ENCODE results near the gene SLC6A19. TPM values are rescaled to one million over a fixed set of nuclear protein-coding genes. Genes with fewer than 3 reads are reported as not detected.

The SLC6A19 gene
- polyA plus RNA-seq (2011; rRNA removed): not detected in 2 replicates
- not detected in 2 replicates for polyA minus RNA-seq (2011; rRNA and poly(A)+ RNA removed)

GRCh38 chr5:1201327-1202025, at the start of gene SLC6A19:
TSS of gene SLC6A19 (plus strand) at chr5:1201595. CDS start at chr5:1201651, 56 bp downstream.
- CTCF ChIA-PET: interaction anchor here (0.5 to 0.6 kb wide), 2 partner anchors 530 to 613 kb away, joined by 3 read pairs; no protein-coding TSS in a partner anchor
- H3K27me3 ChIP-seq (ENCODE audit: control insufficient read depth, insufficient read depth, low read length): peaks cover 3% of the 10 kb centered on the region; the same call in 1 of the 2 replicates
- TF ChIP-seq CTCF (IDR thresholded peaks at IDR 0.05; ENCODE audit: insufficient read depth, low read depth, low read length): no peak

GRCh38 chr5:1152156-1152555, 49.2 kb upstream of the SLC6A19 start:
- TF ChIP-seq CTCF (IDR thresholded peaks at IDR 0.05; ENCODE audit: insufficient read depth, low read depth, low read length): no peak
- Histone ChIP-seq H3K36me3 (ENCODE audit: control insufficient read depth, insufficient read depth, low read length) (no peaks in the 10 kb centered on the region), H3K27me3 (ENCODE audit: control insufficient read depth, insufficient read depth, low read length) (peaks cover 28% of the 10 kb centered on the region), H3K4me3 (ENCODE audit: low read depth, low read length) (no peak overlapping the region)
- POLR2A ChIA-PET: no interaction called here
- CTCF ChIA-PET: interaction anchor here (0.8 to 4.0 kb wide), 7 partner anchors 12 to 493 kb away, joined by 3 to 15 read pairs (median 6); no protein-coding TSS in a partner anchor
- DNase-seq (ENCODE audit: low read depth): no peak

More at GRCh38 chr5:1201327-1202025, at the start of gene SLC6A19:
- POLR2A ChIA-PET: no interaction called here
- no peaks in the 10 kb centered on the region for H3K36me3 ChIP-seq (ENCODE audit: control insufficient read depth, insufficient read depth, low read length)
- DNase-seq (ENCODE audit: low read depth): no peak
- H3K4me3 ChIP-seq (ENCODE audit: low read depth, low read length): no peak within 1 kb of the TSS

- H3K27me3 ChIP-seq (ENCODE audit: control insufficient read depth, insufficient read depth, low read length): peaks cover 28% of the 10 kb centered on the region
Observed at GRCh38 chr5:1152771-1153282, 48.6 kb upstream of the SLC6A19 start.

GRCh38 chr5:1153428-1153827, 48.0 kb upstream of the SLC6A19 start:
- Histone ChIP-seq H3K4me3 (ENCODE audit: low read depth, low read length) (no peak overlapping the region), H3K27me3 (ENCODE audit: control insufficient read depth, insufficient read depth, low read length) (peaks cover 28% of the 10 kb centered on the region), H3K36me3 (ENCODE audit: control insufficient read depth, insufficient read depth, low read length) (no peaks in the 10 kb centered on the region)
- TF ChIP-seq CTCF (IDR thresholded peaks at IDR 0.05; ENCODE audit: insufficient read depth, low read depth, low read length): no peak
- CTCF ChIA-PET: interaction anchor here (1.3 to 2.2 kb wide), 3 partner anchors 14 to 492 kb away, joined by 5 to 8 read pairs (median 6); no protein-coding TSS in a partner anchor
- POLR2A ChIA-PET: no interaction called here
- DNase-seq (ENCODE audit: low read depth): no peak

More at GRCh38 chr5:1152771-1153282, 48.6 kb upstream of the SLC6A19 start:
- no peak for DNase-seq (ENCODE audit: low read depth)
- ChIA-PET CTCF (interaction anchor here (1.3 to 4.0 kb wide), 5 partner anchors 12 to 492 kb away, joined by 3 to 15 read pairs (median 6); no protein-coding TSS in a partner anchor), POLR2A (no interaction called here)
- H3K36me3 ChIP-seq (ENCODE audit: control insufficient read depth, insufficient read depth, low read length): no peaks in the 10 kb centered on the region
- TF ChIP-seq CTCF (IDR thresholded peaks at IDR 0.05; ENCODE audit: insufficient read depth, low read depth, low read length): no peak
- H3K4me3 ChIP-seq (ENCODE audit: low read depth, low read length): no peak overlapping the region

Measured in BJ (cell line).